Rectal smooth muscle tissue (tissue), 1 donor: ENCODE results near the gene MLLT1.

Source experiments
- H3K27ac ChIP-seq: one replicate; pipeline ENCODE4 v1.7.0; 2013; ENCODE audit warnings: low read depth, low read length, inconsistent platforms
- H3K27me3 ChIP-seq: one replicate; pipeline ENCODE4 v1.7.0; 2013; ENCODE audit warnings: low read length; ENCODE audit not compliant: control insufficient read depth, insufficient read depth
- H3K36me3 ChIP-seq: one replicate; pipeline ENCODE4 v1.7.0; 2013; ENCODE audit warnings: low read length; ENCODE audit not compliant: control insufficient read depth, insufficient read depth
- H3K4me1 ChIP-seq: one replicate; pipeline ENCODE4 v1.7.0; 2013; ENCODE audit warnings: low read length; ENCODE audit not compliant: control insufficient read depth, insufficient read depth
- H3K4me3 ChIP-seq: one replicate; pipeline ENCODE4 v1.7.0; 2013; ENCODE audit warnings: low read length
- H3K9ac ChIP-seq: one replicate; pipeline ENCODE4 v1.7.0; 2013; ENCODE audit warnings: low read length

The MLLT1 gene

GRCh38 chr19:6220385-6221191 is 59.2 kb downstream of the MLLT1 start:
- H3K27ac ChIP-seq, result no peak overlapping the region
- H3K4me3 ChIP-seq, result no peak overlapping the region
- H3K9ac ChIP-seq, result no peak overlapping the region
- peaks cover 31% of the 10 kb centered on the region for H3K4me1 ChIP-seq
- H3K27me3 ChIP-seq, result no peaks in the 10 kb centered on the region
- peaks cover 10% of the 10 kb centered on the region for H3K36me3 ChIP-seq

- Histone ChIP-seq H3K9ac (no peak overlapping the region), H3K27me3 (no peaks in the 10 kb centered on the region), H3K36me3 (peaks cover 10% of the 10 kb centered on the region), H3K27ac (no peak overlapping the region), H3K4me1 (peaks cover 31% of the 10 kb centered on the region), H3K4me3 (no peak overlapping the region)
Measured at GRCh38 chr19:6219586-6220290, 60.0 kb downstream of the MLLT1 start.

GRCh38 chr19:6219147-6219525 is 60.6 kb downstream of the MLLT1 start:
- peaks cover 31% of the 10 kb centered on the region for H3K4me1 ChIP-seq
- H3K27me3 ChIP-seq, result no peaks in the 10 kb centered on the region
- no peak overlapping the region for H3K27ac ChIP-seq
- H3K36me3 ChIP-seq, result peaks cover 7% of the 10 kb centered on the region
- no peak overlapping the region for H3K9ac ChIP-seq
- H3K4me3 ChIP-seq, result no peak overlapping the region

DNA sequence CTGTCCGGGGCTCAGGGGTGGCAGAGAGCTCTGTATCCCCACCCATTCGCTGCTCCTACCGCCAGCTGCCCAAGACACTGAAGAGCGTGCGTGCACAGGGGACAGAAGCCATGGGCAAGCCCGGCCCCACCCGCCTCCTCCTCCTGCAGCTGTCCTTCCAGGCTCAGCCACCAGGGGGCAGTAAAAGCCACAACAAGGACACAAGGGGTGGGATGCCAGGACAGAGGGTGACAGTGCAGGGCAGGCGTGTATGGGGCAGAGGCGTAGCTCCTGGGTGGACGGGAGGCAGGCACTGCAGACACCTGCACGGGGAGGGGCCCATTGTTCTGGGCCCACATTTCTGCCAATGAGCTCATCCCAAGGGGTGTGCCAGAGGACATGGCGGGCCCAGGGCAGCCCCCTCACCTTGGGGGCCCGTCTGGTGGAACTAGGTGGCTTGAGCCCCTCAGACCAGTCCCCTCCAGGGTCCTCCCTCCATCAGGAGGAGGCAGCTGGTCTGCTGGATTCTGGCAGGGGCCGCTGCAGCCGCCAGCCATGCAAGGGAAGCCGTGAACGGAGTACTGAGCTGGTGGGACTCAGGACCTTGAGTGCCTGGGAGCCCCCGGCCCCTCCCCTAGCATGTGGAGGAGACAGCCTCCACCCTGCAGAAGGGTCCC is 61.2 kb downstream of the MLLT1 start:
- no peak overlapping the region for H3K9ac ChIP-seq
- H3K27ac ChIP-seq, result no peak overlapping the region
- H3K4me3 ChIP-seq, result no peak overlapping the region
- H3K27me3 ChIP-seq, result no peaks in the 10 kb centered on the region
- H3K4me1 ChIP-seq, result peaks cover 31% of the 10 kb centered on the region
- peaks cover 6% of the 10 kb centered on the region for H3K36me3 ChIP-seq

DNA sequence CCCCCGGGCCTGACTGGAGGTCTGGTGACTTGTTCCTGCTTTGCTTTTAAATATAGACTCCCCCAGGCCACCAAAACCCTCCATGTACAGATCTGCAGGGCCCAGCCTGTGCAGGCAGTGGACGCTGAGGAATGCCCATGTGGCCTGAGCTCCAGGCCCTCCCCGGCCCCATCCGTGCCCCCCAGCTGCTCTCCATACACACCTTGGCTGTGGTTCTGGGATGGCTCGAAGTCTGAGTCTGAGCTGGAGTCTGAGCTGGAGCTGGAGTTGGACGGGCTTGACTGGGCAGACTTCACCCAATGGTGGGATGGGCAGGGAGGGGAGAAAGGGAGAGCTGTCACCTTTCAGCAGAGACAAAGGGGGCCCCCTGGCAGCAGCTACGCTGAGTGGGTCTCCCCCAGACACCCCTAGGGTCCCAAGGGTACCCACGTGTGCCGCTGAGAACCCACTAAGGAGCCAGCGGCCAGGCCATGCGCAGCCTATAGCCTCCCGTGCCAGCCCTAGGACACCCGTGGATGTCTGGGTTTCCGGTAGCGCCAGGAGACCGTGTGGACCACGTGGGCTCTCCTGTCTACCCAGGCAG is 61.9 kb downstream of the MLLT1 start:
- peaks cover 31% of the 10 kb centered on the region for H3K4me1 ChIP-seq
- no peak overlapping the region for H3K4me3 ChIP-seq
- peak overlapping the region; percentile 32 for H3K27ac ChIP-seq
- no peaks in the 10 kb centered on the region for H3K27me3 ChIP-seq
- peaks cover 6% of the 10 kb centered on the region for H3K36me3 ChIP-seq
- no peak overlapping the region for H3K9ac ChIP-seq

GRCh38 chr19:6216996-6217751 is 62.6 kb downstream of the MLLT1 start:
- Histone ChIP-seq H3K9ac (no peak overlapping the region), H3K4me3 (no peak overlapping the region), H3K27me3 (no peaks in the 10 kb centered on the region), H3K27ac (peak overlapping the region; percentile 32), H3K4me1 (peaks cover 31% of the 10 kb centered on the region), H3K36me3 (peaks cover 6% of the 10 kb centered on the region)

GRCh38 chr19:6216236-6216995 is 63.4 kb downstream of the MLLT1 start:
- no peak overlapping the region for H3K9ac ChIP-seq
- peak overlapping the region; percentile 45 for H3K27ac ChIP-seq
- peaks cover 31% of the 10 kb centered on the region for H3K4me1 ChIP-seq
- no peak overlapping the region for H3K4me3 ChIP-seq
- H3K36me3 ChIP-seq, result peaks cover 3% of the 10 kb centered on the region
- H3K27me3 ChIP-seq, result no peaks in the 10 kb centered on the region

- Histone ChIP-seq H3K4me3 (no peak overlapping the region), H3K36me3 (peaks cover 3% of the 10 kb centered on the region), H3K27me3 (no peaks in the 10 kb centered on the region), H3K4me1 (peaks cover 31% of the 10 kb centered on the region), H3K9ac (no peak overlapping the region), H3K27ac (peak overlapping the region; percentile 45)
Measured at GRCh38 chr19:6215701-6216235, 64.0 kb downstream of the MLLT1 start.

DNA sequence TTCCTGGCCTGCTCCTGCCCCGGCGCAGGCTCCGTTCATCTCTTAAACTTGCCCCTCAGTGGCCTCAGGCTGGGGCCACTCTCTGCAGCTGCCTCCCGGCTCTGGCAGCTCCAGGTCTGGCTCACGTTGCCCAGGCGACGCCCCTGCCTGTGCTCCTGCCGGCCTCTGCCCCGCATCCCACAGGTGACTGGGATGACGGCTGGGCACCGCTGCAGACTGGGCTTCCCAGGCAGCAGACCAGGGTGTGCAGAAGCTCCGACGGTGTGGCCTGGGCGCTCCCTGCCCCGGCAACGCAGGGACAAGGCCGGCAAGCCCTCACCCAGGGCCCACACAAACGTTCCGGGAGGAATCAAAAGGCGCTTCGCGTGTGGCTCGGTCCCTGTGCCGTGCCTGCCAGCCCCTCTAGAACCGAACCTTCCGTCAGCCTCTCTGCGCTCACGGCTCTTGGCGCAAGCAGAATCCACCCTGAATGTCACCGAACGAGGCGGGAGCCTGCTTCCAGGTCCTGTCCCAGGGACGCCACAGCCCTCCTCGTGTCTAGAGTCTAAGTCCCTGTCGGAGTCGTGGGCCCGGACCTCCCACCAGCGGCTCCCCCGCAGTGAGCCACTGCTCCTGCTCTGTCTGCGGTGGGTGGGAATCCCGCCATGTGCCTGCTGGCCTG is 64.8 kb downstream of the MLLT1 start:
- H3K4me3 ChIP-seq, result no peak overlapping the region
- H3K27ac ChIP-seq, result no peak overlapping the region
- no peaks in the 10 kb centered on the region for H3K27me3 ChIP-seq
- peaks cover 30% of the 10 kb centered on the region for H3K4me1 ChIP-seq
- no peak overlapping the region for H3K9ac ChIP-seq
- H3K36me3 ChIP-seq, result peaks cover 3% of the 10 kb centered on the region

DNA sequence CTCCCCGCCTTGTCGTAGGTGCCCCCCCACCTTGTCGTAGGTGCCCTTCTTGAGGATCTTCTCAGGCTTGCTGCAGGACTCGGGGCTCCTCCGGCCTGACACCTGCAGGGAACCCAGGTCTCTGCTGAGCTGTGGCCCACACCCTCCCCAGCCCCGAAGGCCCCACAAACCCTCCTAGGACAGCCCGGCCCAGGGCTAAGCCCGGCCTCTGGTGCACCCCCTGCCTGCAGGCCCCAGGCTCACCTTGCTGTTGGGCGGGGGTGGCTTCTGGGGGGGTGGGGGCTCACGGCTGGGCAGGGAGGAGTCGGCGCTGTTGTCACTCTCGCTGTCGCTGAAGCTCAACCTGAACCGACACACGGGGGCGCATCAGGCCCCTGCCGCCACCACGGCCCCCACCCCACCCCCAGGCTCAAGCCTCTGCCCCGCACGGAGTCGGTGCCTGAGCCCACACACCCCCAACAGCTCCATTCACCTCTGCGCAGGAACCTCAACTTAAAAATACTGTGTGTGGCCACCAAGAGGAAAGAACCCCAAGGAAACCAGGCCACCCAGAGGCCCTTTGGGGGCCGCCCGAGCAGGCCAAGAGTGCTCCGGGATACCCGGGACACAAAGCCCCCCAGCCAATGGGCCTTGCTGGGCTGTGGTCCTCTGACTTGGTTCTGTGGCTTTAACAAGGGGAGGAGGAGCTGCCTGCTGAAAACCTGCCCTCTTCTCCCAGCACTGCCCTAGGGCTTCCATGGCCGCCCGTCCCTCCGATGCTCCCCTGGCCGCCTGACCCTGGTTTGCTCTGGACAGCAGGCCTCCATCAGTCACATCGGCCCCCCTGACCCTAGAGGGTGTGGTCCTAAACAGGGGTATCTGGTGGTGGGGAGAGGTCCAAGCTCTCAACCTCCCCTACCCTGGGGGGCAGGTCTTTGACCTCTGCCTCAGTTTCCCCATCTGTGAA is 65.8 kb downstream of the MLLT1 start:
- H3K9ac ChIP-seq, result no peak overlapping the region
- H3K27me3 ChIP-seq, result no peaks in the 10 kb centered on the region
- no peak overlapping the region for H3K27ac ChIP-seq
- peaks cover 25% of the 10 kb centered on the region for H3K4me1 ChIP-seq
- H3K36me3 ChIP-seq, result peaks cover 3% of the 10 kb centered on the region
- no peak overlapping the region for H3K4me3 ChIP-seq
